HG03097 (cell line): Measurements from ENCODE around the gene DPF1.

Experiments used
- ATAC-seq: cut with Tn5 transposase; IDR thresholded peaks from one replicate; pipeline ENCODE4 v1.9.1; 2021; ENCODE audit not compliant: unreplicated experiment, low FRiP score

The DPF1 gene

GRCh38 chr19:38202504-38202903 lies 21.5 kb downstream of the DPF1 start:
- no peak for ATAC-seq

- ATAC-seq, result no peak
Observed at GRCh38 chr19:38201731-38202130, 22.3 kb downstream of the DPF1 start.

GRCh38 chr19:38199340-38199739 lies 24.7 kb downstream of the DPF1 start:
- no peak for ATAC-seq

- no peak for ATAC-seq
Observed at GRCh38 chr19:38197937-38198704, 25.9 kb downstream of the DPF1 start.

GRCh38 chr19:38196948-38197656 lies 26.9 kb downstream of the DPF1 start:
- ATAC-seq, result no peak

- no peak for ATAC-seq
Observed at GRCh38 chr19:38196245-38196837, 27.7 kb downstream of the DPF1 start.

GRCh38 chr19:38195237-38195636 lies 28.8 kb downstream of the DPF1 start:
- no peak for ATAC-seq

GRCh38 chr19:38194061-38194701 lies 29.8 kb downstream of the DPF1 start:
- no peak for ATAC-seq

- ATAC-seq, result no peak
Observed at GRCh38 chr19:38193445-38193844, 30.6 kb downstream of the DPF1 start.

- no peak for ATAC-seq
Observed at GRCh38 chr19:38191747-38192146, 32.3 kb downstream of the DPF1 start.

- ATAC-seq, result no peak
Observed at GRCh38 chr19:38190793-38191192, 33.2 kb downstream of the DPF1 start.

GRCh38 chr19:38190061-38190460 lies 34.0 kb downstream of the DPF1 start:
- ATAC-seq, result no peak

- ATAC-seq, result no peak
Observed at GRCh38 chr19:38185562-38185961, 38.5 kb downstream of the DPF1 start.

GRCh38 chr19:38184815-38185214 lies 39.2 kb downstream of the DPF1 start:
- ATAC-seq, result no peak

- no peak for ATAC-seq
Observed at GRCh38 chr19:38183251-38183897, 40.6 kb downstream of the DPF1 start.

- no peak for ATAC-seq
Observed at GRCh38 chr19:38182536-38183210, 41.3 kb downstream of the DPF1 start.

- ATAC-seq, result no peak
Observed at GRCh38 chr19:38180071-38180470, 44.0 kb downstream of the DPF1 start.

- ATAC-seq, result no peak
Observed at GRCh38 chr19:38175422-38175821, 48.6 kb downstream of the DPF1 start.

GRCh38 chr19:38173291-38174041 lies 50.6 kb downstream of the DPF1 start:
- ATAC-seq, result no peak
